BE2C (cell line): ENCODE measurements around the gene LARP4.

Experiments used
- DNase-seq: peaks from one replicate; pipeline ENCODE4 v3.0.0-alpha.2; 2020
- H3K27me3 ChIP-seq: fragments of 250-450 bp; sonication (Bioruptor Pico); 2 replicates; pipeline ENCODE4 v1.5.1; 2020; ENCODE audit warnings: mild to moderate bottlenecking
- H3K36me3 ChIP-seq: fragments of 250-450 bp; sonication (Bioruptor Pico); 2 replicates; pipeline ENCODE4 v1.5.1; 2020; ENCODE audit warnings: mild to moderate bottlenecking
- H3K4me1 ChIP-seq: fragments of 250-450 bp; sonication (Bioruptor Pico); 2 replicates; pipeline ENCODE4 v1.5.1; 2020
- H3K4me3 ChIP-seq: 2 replicates; pipeline ENCODE4 v1.5.1; 2011; ENCODE audit warnings: low read depth, low read length
- H3K9me3 ChIP-seq: fragments of 250-450 bp; sonication (Bioruptor Pico); 2 replicates; pipeline ENCODE4 v1.5.1; 2020
- TF ChIP-seq, protein P1 (sequence below): IDR thresholded peaks from 2 replicates; pipeline ENCODE4 v1.5.1; 2012; ENCODE audit warnings: mild to moderate bottlenecking, low read depth, low read length

The LARP4 gene

DNA sequence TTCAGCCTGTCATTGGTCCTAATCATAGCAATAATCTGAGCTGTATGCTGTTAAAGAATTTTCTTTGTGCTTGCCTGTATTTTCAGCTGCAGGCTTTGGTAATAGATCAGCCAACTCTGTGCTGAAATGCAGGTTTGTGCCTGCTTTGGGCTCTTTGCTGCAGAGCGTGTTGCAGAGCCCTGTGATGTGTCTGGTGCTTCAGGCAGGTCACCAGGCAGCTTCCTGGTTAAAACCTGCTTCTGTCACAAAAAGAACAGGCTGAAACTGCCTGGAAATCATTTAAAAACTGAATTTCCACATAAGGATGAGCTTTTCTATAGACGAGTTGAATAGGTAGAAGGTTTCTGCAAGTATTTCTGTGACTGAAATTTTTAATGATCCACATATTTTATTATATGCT is 107.2 kb downstream of the LARP4 start:
- no peak overlapping the region for H3K4me3 ChIP-seq
- DNase-seq = peak; percentile 13
- H3K36me3 ChIP-seq = no peaks in the 10 kb centered on the region; the same call in 1 of the 2 replicates
- no peaks in the 10 kb centered on the region for H3K9me3 ChIP-seq
- H3K27me3 ChIP-seq = no peaks in the 10 kb centered on the region
- no peaks in the 10 kb centered on the region for H3K4me1 ChIP-seq
- TF ChIP-seq, protein P1, sequence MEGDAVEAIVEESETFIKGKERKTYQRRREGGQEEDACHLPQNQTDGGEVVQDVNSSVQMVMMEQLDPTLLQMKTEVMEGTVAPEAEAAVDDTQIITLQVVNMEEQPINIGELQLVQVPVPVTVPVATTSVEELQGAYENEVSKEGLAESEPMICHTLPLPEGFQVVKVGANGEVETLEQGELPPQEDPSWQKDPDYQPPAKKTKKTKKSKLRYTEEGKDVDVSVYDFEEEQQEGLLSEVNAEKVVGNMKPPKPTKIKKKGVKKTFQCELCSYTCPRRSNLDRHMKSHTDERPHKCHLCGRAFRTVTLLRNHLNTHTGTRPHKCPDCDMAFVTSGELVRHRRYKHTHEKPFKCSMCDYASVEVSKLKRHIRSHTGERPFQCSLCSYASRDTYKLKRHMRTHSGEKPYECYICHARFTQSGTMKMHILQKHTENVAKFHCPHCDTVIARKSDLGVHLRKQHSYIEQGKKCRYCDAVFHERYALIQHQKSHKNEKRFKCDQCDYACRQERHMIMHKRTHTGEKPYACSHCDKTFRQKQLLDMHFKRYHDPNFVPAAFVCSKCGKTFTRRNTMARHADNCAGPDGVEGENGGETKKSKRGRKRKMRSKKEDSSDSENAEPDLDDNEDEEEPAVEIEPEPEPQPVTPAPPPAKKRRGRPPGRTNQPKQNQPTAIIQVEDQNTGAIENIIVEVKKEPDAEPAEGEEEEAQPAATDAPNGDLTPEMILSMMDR = no peak

DNA sequence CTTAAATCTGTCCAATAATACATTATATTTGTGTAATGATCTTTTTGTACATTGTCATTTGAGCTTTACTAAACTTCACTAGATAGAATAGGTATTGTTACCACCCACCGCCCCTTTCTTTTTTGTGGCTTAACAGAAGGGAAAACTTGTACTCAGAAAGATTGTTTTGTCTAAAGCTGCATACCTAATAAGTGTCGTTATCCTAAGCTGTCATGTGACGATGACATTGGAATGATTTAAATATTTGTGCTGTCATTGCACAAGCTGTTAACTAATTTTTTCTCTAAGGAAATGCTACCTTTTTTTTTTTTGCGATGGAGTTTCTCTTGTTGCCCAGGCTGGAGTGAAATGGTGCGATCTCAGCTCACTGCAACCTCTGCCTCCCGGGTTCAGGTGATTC is 107.7 kb downstream of the LARP4 start:
- H3K4me1 ChIP-seq = no peaks in the 10 kb centered on the region
- no peak for DNase-seq

DNA sequence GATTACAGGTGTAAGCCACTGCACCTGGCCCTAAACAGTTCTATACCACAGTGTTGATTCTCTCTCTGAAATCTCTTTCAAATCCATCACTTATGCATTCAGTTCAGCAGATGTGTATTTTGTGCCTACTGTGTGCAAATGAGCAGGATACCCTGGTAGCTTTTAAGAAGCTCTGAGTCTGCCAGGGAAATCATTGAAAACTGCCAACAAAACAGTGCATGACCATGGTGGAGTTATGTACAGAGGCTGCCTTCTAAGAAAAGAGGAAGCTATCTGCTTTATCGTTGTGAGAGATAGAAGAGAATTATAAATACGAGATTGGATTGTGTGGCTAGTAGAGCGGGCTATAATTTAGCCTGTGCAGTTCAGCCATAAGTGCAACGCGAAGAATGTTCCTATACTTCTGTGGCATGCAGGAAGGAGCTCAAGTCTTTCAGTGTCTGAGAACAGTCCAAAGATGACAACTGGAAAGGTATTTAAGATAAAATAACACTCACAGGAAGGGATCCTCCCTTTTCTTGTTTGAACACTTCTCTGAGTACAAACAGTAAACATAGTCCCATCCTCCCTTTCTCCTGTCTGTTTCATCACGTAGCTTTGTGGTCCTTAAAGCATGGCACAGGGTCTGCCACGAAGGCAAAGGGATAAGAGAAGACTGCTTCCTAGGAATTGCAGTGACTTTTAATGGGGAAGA is 108.4 kb downstream of the LARP4 start:
- Histone ChIP-seq H3K4me1 (no peaks in the 10 kb centered on the region), H3K36me3 (no peaks in the 10 kb centered on the region; the same call in 1 of the 2 replicates), H3K4me3 (no peak overlapping the region), H3K27me3 (no peaks in the 10 kb centered on the region), H3K9me3 (no peaks in the 10 kb centered on the region)
- no peak for DNase-seq
- TF ChIP-seq, protein P1 = no peak

More for the DNA sequence above, 107.7 kb downstream of the LARP4 start:
- H3K36me3 ChIP-seq = no peaks in the 10 kb centered on the region; the same call in 1 of the 2 replicates
- TF ChIP-seq, protein P1 = no peak
- H3K4me3 ChIP-seq = no peak overlapping the region
- no peaks in the 10 kb centered on the region for H3K9me3 ChIP-seq
- H3K27me3 ChIP-seq = no peaks in the 10 kb centered on the region

DNA sequence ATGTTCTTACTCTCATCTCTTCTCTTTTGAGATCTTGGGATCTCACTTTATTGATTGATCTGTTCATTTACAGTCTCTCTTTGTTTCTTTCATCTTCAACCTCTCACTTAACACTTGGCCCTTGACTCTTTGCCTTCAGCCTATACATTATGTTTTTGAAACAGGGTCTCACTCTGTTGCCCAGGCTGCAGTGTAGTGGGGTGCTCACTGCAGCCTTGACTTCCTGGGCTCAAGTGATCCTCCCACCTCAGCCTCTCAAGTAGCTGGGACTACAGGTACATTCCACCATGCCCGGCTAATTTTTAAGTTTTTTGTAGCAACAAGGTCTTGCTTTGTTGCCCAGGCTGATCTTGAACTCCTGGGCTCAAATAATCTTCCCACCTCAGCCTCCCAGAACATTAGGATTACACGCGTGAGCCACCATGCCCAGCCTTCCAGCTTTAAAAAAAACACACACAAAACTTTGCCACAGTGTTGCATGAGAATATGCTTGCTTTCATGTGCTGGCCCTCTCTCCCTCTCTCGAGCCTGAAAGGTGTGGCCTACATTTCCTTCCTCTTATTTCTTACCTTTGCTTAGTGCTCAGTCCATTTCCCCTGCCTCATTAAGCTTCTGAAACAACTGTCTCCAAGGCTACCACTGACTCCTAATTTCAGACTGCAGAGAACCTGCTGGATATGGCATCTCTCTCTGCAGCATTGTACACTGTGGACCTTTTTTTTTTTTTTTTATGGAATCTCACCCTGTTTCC is 114.0 kb downstream of the LARP4 start:
- H3K4me1 ChIP-seq = no peaks in the 10 kb centered on the region
- TF ChIP-seq, protein P1 = no peak
- no peaks in the 10 kb centered on the region for H3K27me3 ChIP-seq
- no peak for DNase-seq
- H3K9me3 ChIP-seq = no peaks in the 10 kb centered on the region
- no peak overlapping the region for H3K4me3 ChIP-seq
- H3K36me3 ChIP-seq = no peaks in the 10 kb centered on the region

DNA sequence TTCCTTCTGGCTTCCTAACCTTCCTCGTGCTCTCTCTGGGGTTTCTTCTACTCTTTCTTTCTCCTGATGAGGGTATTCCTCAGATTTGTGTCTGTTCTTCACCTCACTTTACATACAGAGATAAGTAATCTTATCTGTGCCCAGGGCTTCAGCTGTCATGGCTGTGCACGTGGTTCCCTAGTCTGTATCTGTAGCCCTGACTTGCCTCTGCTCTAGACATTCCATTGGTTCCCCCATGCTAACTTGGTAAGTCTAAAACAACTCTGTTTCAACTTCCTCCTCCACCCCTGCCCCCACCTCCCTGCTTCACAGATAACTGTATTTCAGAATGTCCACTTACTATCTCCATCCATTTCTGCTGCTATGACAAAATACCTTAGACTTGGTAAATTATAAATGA is 114.9 kb downstream of the LARP4 start:
- no peak for DNase-seq
- Histone ChIP-seq H3K4me1 (no peaks in the 10 kb centered on the region), H3K27me3 (no peaks in the 10 kb centered on the region), H3K9me3 (no peaks in the 10 kb centered on the region), H3K4me3 (no peak overlapping the region), H3K36me3 (no peaks in the 10 kb centered on the region)
- TF ChIP-seq, protein P1 = no peak
